Astrocyte of the spinal cord (primary cell): ENCODE data around the gene LRP8.

Source experiments
- DNase-seq: peaks from one replicate; pipeline ENCODE4 v3.0.0; 2011; ENCODE audit warnings: low read depth, low spot score
- H3K4me3 ChIP-seq: 2 replicates; pipeline ENCODE4 v1.5.1; 2011; ENCODE audit warnings: low read depth, mild to moderate bottlenecking, low read length, moderate library complexity
- CTCF ChIP-seq: IDR thresholded peaks from 2 replicates; pipeline ENCODE4 v1.5.1; 2012; ENCODE audit warnings: low read depth, mild to moderate bottlenecking, low read length, inconsistent platforms
- in situ Hi-C: cut with HindIII; loops from 2 replicates; pipeline ENCODE4 v1.10.0; 2017; ENCODE audit warnings: low sequenced_read_pairs

Gene LRP8

GRCh38 chr1:53345996-53346813 is 18.3 kb upstream of the LRP8 start:
- TF ChIP-seq CTCF, result no peak
- no peak for DNase-seq
- in situ Hi-C loops, result no loop called here

GRCh38 chr1:53344921-53345838 is 17.3 kb upstream of the LRP8 start:
- TF ChIP-seq CTCF, result no peak
- in situ Hi-C loops, result no loop called here
- DNase-seq, result no peak
- no peak overlapping the region for H3K4me3 ChIP-seq

More at GRCh38 chr1:53345996-53346813, 18.3 kb upstream of the LRP8 start:
- no peak overlapping the region for H3K4me3 ChIP-seq

- H3K4me3 ChIP-seq, result no peak overlapping the region
- in situ Hi-C loops, result no loop called here
- TF ChIP-seq CTCF, result no peak
- DNase-seq, result no peak
Observed at GRCh38 chr1:53343831-53344668, 16.2 kb upstream of the LRP8 start.

GRCh38 chr1:53342735-53343470 is 15.0 kb upstream of the LRP8 start:
- no peak for DNase-seq
- in situ Hi-C loops, result no loop called here
- H3K4me3 ChIP-seq, result no peak overlapping the region
- TF ChIP-seq CTCF, result no peak

- DNase-seq, result no peak
- no peak overlapping the region for H3K4me3 ChIP-seq
- TF ChIP-seq CTCF, result no peak
- in situ Hi-C loops, result no loop called here
Observed at GRCh38 chr1:53341961-53342707, 14.3 kb upstream of the LRP8 start.
